HG02885 (cell line): ENCODE data around the gene ACTL8.
"Not testable (repeated sequence)": the region's sequence is repeated elsewhere in the genome, so short reads cannot be mapped to it uniquely, and the experiment has no call there.

Experiments
- ATAC-seq: cut with Tn5 transposase; IDR thresholded peaks from one replicate; pipeline ENCODE4 v1.9.1; 2021; ENCODE audit warnings: mild to moderate bottlenecking; ENCODE audit not compliant: unreplicated experiment, poor library complexity

The ACTL8 gene

DNA sequence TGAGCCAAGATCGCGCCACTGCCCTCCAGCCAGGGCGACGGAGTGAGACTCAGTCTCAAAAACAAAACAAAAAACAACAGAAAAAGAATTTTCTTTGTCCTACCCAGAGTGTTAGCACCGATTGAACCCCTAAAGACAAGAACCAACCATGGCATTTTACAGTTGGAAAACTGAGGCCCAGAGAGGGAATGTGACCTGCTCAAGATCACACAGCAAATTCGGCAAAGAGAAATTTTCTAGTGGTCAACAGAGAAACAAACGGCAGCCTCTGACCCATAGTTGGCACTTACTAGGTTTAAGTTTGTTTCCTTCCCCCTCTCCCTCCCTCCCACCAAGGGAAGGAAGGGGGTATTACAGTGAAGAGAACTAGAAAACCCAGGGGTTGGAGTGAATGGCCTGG is 20.5 kb upstream of the ACTL8 start:
- no peak for ATAC-seq

DNA sequence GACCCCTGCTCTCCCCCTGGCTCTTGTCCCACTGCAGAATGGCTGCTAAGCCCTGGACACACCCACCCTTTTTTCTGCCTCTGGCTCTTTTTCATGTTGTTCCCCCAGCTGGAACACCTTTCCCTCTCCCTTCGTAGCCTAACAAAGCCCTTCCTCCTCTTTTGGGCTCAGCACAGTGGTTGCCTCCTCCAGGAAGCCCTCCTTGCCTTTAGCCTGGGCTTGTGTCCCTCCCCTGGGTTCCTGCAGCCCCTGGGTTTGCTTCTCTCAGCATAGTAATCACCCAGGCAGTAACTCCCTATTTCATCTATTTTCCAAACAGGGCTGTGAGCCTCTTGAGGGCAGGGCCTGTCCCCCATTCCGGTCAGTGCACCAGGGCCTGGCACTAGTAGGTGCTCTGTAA is 19.8 kb upstream of the ACTL8 start:
- ATAC-seq = no peak

DNA sequence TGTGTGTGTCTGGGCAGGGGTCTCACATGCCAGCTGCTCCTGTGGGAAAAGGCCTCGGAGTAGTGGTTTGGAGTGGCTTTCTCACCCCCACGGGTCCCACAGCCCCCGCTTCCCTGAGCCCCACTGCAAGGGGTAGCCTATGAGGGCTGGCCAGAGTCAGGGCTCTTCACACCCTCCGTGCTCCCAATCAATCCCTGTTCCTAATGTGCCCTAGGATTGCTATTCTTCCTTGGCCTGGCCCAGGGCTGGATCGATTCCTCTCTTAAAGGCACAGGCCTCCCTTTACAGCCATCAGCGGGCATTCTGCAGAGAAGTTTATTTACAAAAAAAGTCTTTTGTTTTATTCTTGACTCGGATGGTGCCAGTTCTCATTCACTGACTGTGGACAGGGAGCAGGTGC is 19.3 kb upstream of the ACTL8 start:
- ATAC-seq = no peak

DNA sequence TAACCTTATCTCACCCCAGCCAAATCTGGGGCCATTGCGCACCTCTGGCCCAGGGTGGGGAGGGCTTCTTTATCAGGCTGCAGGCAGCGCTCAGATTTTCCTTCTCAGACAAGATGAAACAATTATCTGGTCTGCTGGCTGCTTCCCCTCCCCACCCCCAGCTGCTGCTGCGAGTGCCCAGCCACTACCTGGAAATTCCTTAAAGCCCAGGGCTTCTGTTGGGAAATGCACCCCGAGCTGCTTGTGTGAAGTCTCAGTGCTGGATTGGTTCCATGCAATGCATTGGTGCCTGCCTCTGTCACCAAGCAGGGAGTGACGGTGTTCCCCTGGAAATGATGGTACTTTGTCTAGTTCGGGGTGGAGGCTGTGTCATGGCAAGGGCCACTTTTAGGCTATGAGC is 18.5 kb upstream of the ACTL8 start:
- no peak for ATAC-seq

DNA sequence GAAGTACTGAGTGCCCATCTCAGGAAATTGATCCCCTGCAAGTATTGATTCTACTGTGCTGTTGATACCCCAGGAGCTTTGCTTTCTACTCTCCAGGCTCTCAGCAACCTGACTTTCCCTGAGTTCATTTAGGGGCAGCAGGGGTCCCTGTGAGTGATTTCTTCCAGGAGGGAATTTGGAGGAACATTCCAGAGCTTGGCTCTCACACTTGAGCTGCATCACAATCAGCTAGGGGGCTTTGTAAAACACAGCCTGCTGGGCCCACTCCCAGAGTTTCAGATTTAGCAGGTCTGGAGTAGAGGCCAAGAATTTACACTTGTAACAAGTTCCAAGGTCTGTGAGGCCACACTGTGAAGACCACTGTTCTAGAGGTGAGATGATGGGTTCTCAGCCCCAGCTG is 16.1 kb upstream of the ACTL8 start:
- ATAC-seq = no peak

DNA sequence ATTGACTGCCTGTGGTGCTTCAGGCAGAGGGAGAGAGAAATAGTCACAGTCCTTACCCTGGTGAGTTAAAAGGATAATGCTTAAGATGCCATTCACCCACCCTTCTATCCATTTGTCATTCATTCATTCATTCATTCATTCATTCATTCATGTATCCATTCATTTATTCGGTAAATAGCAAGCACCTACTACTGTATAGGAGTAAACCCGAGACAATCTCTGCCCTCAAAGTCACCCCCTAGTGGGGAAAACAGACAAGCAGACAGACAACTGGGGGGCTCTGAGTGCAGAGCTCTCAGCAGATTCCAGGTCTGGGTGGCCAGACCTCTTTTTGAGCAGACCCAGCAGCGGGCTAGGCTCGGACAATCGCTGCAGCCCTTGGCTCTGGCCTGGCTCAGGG is 14.1 kb upstream of the ACTL8 start:
- ATAC-seq = no peak

DNA sequence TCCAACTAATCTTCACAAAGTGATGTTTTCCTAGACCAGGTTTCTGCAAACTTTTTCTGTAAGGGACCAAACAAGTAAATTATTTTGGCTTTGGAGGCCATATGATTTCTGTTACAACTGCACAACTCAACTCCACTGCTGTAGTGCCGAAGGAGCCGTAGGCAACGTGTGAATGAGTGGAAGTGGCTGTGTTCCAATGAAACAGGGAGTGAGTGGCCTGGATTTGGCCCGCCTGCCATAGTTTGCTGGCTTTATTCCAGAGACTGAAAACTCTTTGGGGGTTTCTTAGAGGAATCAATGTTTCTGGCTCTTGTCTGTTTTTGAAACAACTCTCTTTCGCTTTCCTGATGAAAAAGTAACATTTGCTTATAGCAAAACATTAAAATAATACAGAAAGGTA is 12.6 kb upstream of the ACTL8 start:
- no peak for ATAC-seq

DNA sequence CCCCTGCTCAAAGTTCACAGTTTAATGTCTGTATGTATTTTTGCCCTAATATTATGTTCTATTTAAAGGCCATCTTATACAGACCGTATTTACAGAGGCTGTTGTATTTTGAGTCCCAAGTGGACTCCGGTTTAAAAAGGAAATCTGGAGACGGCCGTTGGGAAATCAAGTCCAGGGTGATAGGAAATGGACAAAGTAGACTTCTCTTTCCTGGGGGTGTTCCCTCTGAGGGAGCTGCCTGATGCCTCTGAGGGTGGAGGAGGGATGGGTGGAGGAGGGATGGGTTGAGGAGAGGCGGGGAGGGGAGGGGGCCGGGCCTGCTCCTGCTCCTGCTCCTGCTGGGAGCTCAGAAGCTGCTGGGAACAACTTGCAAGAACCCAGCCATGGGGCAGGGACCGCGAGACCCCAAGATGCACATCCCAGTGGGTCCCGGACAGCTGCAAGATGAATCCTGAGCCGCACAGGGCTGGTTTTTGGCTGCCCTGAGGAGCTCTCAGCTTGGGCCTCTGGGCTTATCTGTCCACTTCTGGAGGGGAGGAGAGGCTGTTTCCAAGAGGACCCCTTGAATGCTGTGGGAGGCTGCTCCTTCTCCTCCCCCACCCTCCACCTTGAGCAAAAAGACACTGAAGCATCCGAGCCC is 12.0 kb upstream of the ACTL8 start:
- ATAC-seq = no peak

DNA sequence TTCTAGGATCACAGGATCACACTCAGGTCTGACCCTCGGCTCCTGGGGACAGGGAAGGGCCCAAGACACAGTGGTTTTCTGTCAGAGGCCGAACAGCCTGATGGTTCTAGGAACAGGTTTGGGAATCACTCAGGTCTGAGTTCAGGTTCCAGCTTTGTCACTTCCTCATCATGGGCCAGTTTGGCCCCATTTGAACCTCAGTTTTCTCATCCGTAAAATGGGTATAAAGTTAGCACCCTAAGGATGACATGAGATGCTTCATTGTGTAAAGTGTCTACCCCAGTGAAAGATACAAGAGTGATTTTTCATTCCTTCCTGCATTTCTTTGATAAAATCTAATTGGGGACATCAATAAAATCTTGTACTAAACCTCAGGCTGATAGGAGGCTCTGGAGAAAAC is 11.2 kb upstream of the ACTL8 start:
- no peak for ATAC-seq

DNA sequence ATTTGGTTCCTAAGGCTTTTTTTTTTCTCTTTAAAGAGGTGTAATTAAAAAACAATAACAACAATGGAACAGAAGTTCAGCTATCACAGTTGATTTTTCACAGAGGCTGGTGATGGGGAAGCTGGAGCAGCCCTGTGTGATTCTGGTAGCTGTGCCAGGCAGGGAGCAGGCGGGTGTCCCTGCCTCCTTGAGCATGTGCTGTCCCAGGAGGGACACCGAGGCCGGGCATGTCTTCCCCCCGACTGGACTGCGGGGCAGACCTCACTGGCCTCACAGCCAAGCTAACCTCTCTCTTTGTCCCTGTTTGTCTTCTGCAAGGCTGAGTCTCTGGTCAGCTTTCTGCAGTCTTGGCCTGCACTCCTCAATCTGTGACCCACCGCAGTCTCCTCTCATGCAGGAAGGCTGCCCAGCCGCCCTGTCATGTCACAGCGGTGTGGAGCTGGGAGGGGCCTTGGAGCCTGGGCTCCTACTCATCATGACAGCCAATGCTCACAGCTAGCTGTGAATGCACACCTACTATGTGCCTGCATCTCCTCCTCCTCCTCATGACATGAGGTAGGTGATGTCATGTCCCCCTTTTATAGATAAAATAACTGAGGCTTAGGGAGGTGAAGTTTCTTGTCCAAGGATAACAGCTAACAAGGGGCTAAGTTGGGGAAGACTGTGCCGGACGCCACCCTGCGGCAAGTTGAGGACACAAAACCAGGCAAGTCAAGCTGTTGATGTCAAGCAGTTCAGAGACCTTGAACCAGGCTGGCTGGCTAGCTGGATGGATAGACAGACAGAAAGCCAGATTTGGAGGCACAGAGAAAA is 10.3 kb upstream of the ACTL8 start:
- ATAC-seq = no peak

DNA sequence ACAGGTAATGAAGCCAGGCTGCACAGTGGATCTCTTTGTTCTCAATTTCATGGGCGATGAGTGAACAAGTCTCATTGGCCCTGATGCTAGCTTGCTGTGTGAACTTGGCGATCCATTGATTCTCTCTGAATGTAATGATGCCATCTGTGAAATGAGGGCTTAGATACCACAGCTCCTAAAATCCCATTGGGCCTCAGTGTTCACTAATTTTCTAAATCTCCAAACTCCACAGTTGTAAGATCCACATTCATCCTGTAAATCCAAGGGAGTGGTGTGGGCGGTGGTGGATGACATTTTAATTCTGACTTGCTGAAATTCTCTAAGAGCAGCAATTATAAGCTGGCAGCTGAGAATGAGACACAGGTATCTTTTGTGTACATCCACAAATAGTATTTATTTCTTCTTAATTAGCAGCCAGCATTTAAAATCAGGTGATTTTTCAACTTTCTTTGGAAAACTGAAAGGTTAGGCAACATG is 9.6 kb upstream of the ACTL8 start:
- ATAC-seq = no peak

DNA sequence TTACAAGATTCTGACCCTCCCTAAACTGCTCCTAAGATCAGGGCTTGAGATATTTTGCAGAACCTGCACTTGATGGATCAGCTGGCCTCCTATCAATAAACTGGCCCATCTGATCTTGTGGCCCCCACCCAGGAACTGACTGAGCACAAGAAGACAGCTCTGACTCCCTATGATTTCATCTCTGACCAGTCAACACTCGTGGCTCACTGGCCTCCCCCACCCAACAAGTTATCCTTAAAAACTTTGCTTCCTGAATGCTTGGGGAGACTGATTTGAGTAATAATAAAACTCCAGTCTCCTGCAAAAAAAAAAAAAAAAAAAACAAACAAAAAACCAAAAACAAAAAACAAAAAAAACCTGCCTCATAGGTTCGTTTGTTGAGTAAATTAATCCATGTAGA is 8.9 kb upstream of the ACTL8 start:
- ATAC-seq = not testable (repeated sequence)

DNA sequence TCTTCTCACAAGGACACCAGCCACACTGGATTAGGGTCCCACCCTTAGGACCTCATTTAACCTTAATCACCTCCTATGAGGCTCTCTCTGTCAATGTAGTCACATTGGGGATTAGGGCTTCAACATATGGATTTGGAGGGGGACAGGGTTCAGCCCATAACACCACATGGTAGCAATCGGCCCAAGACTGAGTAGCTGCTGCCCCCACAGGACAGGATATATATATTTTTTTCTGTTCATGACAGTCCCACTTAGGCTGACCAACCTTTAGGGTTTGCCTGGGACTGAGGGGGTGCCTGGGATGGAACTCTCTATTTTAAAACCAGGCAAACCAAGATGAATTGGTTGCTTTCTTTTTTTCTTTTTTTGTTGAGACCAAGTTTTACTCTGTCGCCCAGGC is 8.2 kb upstream of the ACTL8 start:
- ATAC-seq = no peak

DNA sequence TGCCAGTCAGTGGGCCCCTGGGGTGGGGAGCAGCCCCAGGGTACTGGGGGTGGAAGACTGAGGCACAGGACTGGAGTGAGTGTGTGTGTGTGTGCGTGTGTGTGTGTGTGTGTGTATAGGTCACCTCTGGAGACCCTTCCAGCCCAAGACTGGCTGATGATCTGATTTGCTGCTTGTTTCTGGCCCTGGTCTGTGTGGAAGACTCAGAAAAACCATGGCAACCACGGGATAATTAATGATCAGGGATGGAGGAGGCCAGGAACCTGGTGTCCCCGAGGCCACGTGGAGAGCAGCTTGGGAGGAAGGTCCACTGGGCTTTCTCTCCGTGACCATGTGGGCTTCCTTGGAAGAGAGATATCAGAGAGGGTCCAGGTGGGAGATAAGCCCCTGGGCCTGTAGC is 4.8 kb upstream of the ACTL8 start:
- no peak for ATAC-seq

DNA sequence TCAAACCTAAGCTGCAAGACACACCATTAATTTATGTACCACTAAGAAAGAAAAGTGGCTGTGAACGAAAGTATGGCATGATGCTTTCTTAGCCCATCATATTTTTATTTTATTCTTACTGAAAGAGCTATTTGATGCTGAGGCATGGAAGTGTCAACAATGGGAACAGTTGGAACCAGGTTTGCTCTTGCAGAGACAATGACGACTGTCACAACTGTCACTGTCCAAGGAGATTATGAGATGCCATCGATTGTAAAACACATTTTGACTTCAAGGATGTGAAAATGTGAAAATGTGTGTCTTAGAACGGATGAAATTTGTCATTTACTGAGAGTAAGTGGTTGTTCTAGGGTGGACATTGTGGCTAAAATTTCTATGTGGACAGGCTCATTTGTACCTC is 2.8 kb upstream of the ACTL8 start:
- no peak for ATAC-seq

DNA sequence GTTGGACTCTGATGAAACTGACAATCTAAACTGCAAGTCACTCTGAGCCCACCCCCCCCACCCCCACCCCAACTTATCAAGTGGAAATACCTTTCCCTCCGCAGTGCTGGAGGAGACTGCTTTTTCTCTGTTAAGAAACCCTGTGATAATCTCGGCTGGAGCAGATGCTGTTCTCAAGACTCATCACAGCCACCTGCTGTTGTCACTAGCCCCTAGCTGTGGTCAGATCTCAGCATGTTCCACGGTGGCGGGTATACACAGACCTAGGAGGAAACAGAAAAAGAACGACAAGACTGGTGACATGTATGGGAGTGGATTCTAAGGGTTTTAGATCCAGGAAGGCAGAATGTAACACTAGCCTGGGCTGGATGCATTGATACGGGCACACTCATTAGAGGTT is 2.3 kb downstream of the ACTL8 start:
- ATAC-seq = no peak

DNA sequence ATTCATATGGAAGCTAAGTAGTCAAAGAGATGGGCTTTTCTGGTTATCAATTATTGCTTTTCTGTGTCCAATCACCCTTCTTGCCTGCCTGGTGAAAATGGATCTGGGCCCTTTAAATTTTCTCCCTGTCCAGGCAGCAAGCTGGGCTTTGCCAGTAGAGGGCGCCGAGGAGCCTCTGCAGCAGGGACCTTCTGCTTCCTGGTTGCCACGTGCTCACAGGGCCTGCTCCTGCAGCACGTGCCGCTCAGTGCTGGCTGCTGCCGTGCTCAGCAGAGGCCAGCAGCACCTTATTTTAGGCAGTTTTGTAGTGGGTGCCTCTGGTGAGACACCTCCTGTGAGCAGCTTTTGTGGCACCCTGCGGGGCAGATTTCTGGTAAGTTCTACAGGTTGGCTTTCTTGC is 4.0 kb downstream of the ACTL8 start:
- ATAC-seq = no peak

DNA sequence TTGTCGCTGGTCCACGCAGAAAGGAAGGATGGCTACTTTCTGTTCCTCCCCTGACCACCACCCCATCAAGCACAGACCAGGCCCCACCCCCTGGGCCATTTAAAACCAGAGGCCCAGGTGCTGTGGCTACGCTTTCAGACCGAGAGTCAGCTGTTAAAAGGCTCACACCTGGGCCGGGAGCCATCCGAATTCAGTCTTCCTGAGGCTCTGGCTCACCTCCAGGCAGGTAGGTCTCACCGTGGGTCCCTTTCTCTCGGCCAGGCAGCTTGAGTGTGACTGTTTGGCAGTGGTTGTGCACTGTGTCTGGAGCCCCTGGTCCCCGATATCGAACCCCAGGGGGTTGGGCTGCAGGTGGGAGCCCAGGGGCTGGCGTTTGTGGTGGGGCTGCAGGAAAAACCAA is 7.2 kb downstream of the ACTL8 start:
- ATAC-seq = no peak

DNA sequence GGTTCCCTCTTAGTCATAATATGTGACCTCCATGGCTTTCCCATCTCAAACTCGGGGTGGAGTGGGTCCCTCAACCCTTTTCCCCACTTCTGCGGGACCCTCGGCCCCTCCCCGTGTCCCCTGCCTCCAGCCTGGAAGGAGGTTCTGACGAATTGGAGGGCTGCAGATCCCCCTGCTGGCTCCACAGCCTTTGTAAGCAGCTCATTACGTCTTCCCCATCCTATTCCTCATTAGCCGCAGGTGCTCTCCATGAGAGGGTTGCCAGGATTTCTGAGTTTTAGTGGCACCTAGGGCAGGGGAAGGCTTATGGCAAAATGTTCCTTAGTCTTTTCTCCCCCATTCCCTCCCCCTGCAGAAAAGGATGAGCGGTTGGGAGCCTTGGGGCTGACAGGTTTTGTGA is 8.3 kb downstream of the ACTL8 start:
- no peak for ATAC-seq

DNA sequence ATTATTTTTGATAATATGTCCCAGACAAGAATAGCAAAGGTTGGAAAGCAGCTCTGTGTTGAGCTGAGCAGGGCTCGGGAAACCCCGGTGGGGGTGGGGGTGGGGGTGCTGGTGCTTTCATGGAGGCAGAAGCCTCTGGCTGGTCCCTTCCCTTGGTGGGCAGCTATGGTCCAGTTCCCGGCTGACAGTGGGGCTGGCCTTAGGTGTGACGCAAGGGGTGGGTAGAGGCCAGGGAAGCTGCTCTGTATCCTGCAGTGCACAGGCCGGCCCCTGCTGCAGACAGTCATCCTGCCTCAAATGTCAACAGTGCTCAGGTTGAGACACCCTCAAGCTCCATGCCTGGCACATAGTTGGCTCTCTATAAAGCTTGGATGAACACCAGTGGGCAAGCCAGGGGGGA is 8.9 kb downstream of the ACTL8 start:
- ATAC-seq = no peak

DNA sequence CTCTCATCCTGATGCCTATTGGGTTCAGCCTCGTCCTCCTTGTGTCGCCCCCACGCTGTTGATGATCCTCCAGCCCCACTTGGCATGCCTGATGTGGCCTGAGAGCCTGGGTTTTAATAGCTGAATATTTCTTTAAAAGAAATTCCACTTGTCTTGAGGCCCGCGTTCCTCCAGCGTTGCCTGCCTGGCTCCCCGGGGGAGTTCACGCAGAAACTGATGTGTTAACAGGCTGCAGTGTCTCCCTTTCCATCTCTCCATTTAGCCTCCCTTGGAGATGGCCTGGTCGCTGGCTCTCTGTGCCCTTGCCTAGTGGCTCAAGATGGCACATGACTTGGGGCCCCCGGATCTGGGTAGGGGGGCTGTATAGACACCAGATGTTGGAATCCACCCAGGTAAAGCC is 9.5 kb downstream of the ACTL8 start:
- ATAC-seq = no peak
